HG03095 (cell line): Measurements from ENCODE around the gene SPATS1.
"Not testable (repeated sequence)": the region's sequence is repeated elsewhere in the genome, so short reads cannot be mapped to it uniquely, and the experiment has no call there.

ENCODE experiments used
- ATAC-seq: cut with Tn5 transposase; IDR thresholded peaks from one replicate; pipeline ENCODE4 v1.9.1; 2021; ENCODE audit warnings: moderate library complexity; ENCODE audit not compliant: unreplicated experiment

The SPATS1 gene

GRCh38 chr6:44310241-44310640 lies 32.2 kb upstream of the SPATS1 start:
- ATAC-seq = no peak

GRCh38 chr6:44311304-44311703 lies 31.1 kb upstream of the SPATS1 start:
- no peak for ATAC-seq

- ATAC-seq = no peak
These were observed 30.7 kb upstream of the SPATS1 start for GRCh38 chr6:44311767-44312166.

GRCh38 chr6:44312901-44313788 lies 29.3 kb upstream of the SPATS1 start, which contains the start of gene AARS2:
Gene AARS2, minus strand, starts transcription at chr6:44313347. Its CDS starts 24 bp downstream, at chr6:44313323.
- ATAC-seq = peak; percentile 97

GRCh38 chr6:44314657-44315056 lies 27.8 kb upstream of the SPATS1 start:
- not testable (repeated sequence) for ATAC-seq

- ATAC-seq = no peak
These were observed 26.9 kb upstream of the SPATS1 start for GRCh38 chr6:44315516-44315915.

- ATAC-seq = no peak
These were observed 26.5 kb upstream of the SPATS1 start for GRCh38 chr6:44315951-44316350.

- no peak for ATAC-seq
These were observed 26.0 kb upstream of the SPATS1 start for GRCh38 chr6:44316481-44316880.

- ATAC-seq = not testable (repeated sequence)
These were observed 25.3 kb upstream of the SPATS1 start for GRCh38 chr6:44317136-44317631.

GRCh38 chr6:44321210-44321609 lies 21.2 kb upstream of the SPATS1 start:
- ATAC-seq = no peak

GRCh38 chr6:44327096-44327495 lies 15.4 kb upstream of the SPATS1 start:
- no peak for ATAC-seq

GRCh38 chr6:44327760-44328159 lies 14.7 kb upstream of the SPATS1 start:
- ATAC-seq = no peak

- ATAC-seq = not testable (repeated sequence)
These were observed 14.2 kb upstream of the SPATS1 start for GRCh38 chr6:44328203-44328602.

- ATAC-seq = no peak
These were observed 12.6 kb upstream of the SPATS1 start for GRCh38 chr6:44329858-44330257.

GRCh38 chr6:44332585-44332984 lies 9.9 kb upstream of the SPATS1 start:
- ATAC-seq = no peak

GRCh38 chr6:44333273-44333919 lies 9.1 kb upstream of the SPATS1 start:
- no peak for ATAC-seq

GRCh38 chr6:44333942-44334341 lies 8.5 kb upstream of the SPATS1 start:
- ATAC-seq = no peak

GRCh38 chr6:44335631-44336030 lies 6.8 kb upstream of the SPATS1 start:
- no peak for ATAC-seq

- peak; percentile 73 for ATAC-seq
These were observed 4.0 kb upstream of the SPATS1 start for GRCh38 chr6:44338228-44339122.

- ATAC-seq = no peak
These were observed 3.1 kb upstream of the SPATS1 start for GRCh38 chr6:44339301-44339700.
